Chondrocyte (in vitro differentiated cells): ENCODE measurements around the gene MIB2. TPM values are rescaled to one million over a fixed set of nuclear protein-coding genes. Genes with fewer than 3 reads are reported as not detected.
A peak's percentile ranks its signal among the peaks of the same experiment; 100 is the strongest.
"Not testable (repeated sequence)": the region's sequence is repeated elsewhere in the genome, so short reads cannot be mapped to it uniquely, and the experiment has no call there.

Source experiments
- DNase-seq: peaks from one replicate; pipeline ENCODE4 v3.0.0; 2021; ENCODE audit warnings: mixed read lengths, low spot score
- H3K27ac Mint-ChIP-seq: one replicate; pipeline ENCODE4 v1.8.0; 2021; ENCODE audit warnings: mild to moderate bottlenecking, moderate library complexity, mixed read lengths; ENCODE audit not compliant: unreplicated experiment
- H3K27me3 Mint-ChIP-seq: 2 replicates; pipeline ENCODE4 v1.8.0; 2021; ENCODE audit warnings: low read depth, mixed read lengths
- H3K36me3 Mint-ChIP-seq: 2 replicates; pipeline ENCODE4 v1.8.0; 2021; ENCODE audit warnings: low read depth, mixed read lengths
- H3K4me1 Mint-ChIP-seq: 2 replicates; pipeline ENCODE4 v1.8.0; 2021; ENCODE audit warnings: low read depth, mild to moderate bottlenecking, mixed read lengths
- H3K4me3 Mint-ChIP-seq: one replicate; pipeline ENCODE4 v1.8.0; 2021; ENCODE audit warnings: mild to moderate bottlenecking, moderate library complexity, mixed read lengths; ENCODE audit not compliant: unreplicated experiment
- H3K9me3 Mint-ChIP-seq: 2 replicates; pipeline ENCODE4 v1.8.0; 2021; ENCODE audit warnings: low read depth, mixed read lengths
- CTCF ChIP-seq: fragments of 200-600 bp; sonication (generic); IDR thresholded peaks from 2 replicates; pipeline ENCODE4 v1.5.0; 2021; ENCODE audit warnings: antibody characterized with exemption, mild to moderate bottlenecking, moderate library complexity
- total RNA-seq: library from RNA; stranded (reverse); gene quantifications from 3 replicates; pipeline ENCODE4 v1.2.1, GENCODE V29; 2021

Gene MIB2
- total RNA-seq, 1 donor from 2014 or later, result 73.8 TPM

GRCh38 chr1:1637479-1637875 is 22.2 kb downstream of the MIB2 start:
- H3K27ac Mint-ChIP-seq, H3K27me3 Mint-ChIP-seq, H3K4me1 Mint-ChIP-seq, H3K4me3 Mint-ChIP-seq, H3K9me3 Mint-ChIP-seq, H3K36me3 Mint-ChIP-seq: not testable (repeated sequence)
- peak; percentile 56 for DNase-seq

GRCh38 chr1:1638528-1638927 is 23.2 kb downstream of the MIB2 start:
- H3K4me3 Mint-ChIP-seq, H3K27ac Mint-ChIP-seq, H3K4me1 Mint-ChIP-seq, H3K27me3 Mint-ChIP-seq, H3K36me3 Mint-ChIP-seq, H3K9me3 Mint-ChIP-seq: not testable (repeated sequence)
- peak; percentile 62 for DNase-seq

- H3K36me3 Mint-ChIP-seq, H3K27ac Mint-ChIP-seq, H3K27me3 Mint-ChIP-seq, H3K9me3 Mint-ChIP-seq, H3K4me3 Mint-ChIP-seq, H3K4me1 Mint-ChIP-seq: not testable (repeated sequence)
- DNase-seq, result peak; percentile 22
Measured at GRCh38 chr1:1639368-1639767, 24.1 kb downstream of the MIB2 start.

GRCh38 chr1:1640081-1640480 is 24.8 kb downstream of the MIB2 start:
- H3K4me3 Mint-ChIP-seq, H3K36me3 Mint-ChIP-seq, H3K4me1 Mint-ChIP-seq, H3K9me3 Mint-ChIP-seq, H3K27ac Mint-ChIP-seq, H3K27me3 Mint-ChIP-seq: not testable (repeated sequence)
- DNase-seq, result peak; percentile 72

GRCh38 chr1:1640711-1641461 is 25.6 kb downstream of the MIB2 start:
- H3K36me3 Mint-ChIP-seq, H3K4me1 Mint-ChIP-seq: not testable (repeated sequence)

GRCh38 chr1:1646326-1646725 is 31.0 kb downstream of the MIB2 start:
- H3K9me3 Mint-ChIP-seq, H3K4me3 Mint-ChIP-seq, H3K27ac Mint-ChIP-seq, H3K4me1 Mint-ChIP-seq, H3K27me3 Mint-ChIP-seq, DNase-seq: not testable (repeated sequence)
- peaks cover 26% of the 10 kb centered on the region for H3K36me3 Mint-ChIP-seq

More at GRCh38 chr1:1640711-1641461, 25.6 kb downstream of the MIB2 start:
- H3K9me3 Mint-ChIP-seq, H3K27ac Mint-ChIP-seq, H3K27me3 Mint-ChIP-seq, H3K4me3 Mint-ChIP-seq: not testable (repeated sequence)
- peak; percentile 53 for DNase-seq

GRCh38 chr1:1647567-1648241 is 32.4 kb downstream of the MIB2 start:
- H3K36me3 Mint-ChIP-seq, result peaks cover 35% of the 10 kb centered on the region
- DNase-seq, result peak; percentile 50
- H3K4me3 Mint-ChIP-seq, H3K4me1 Mint-ChIP-seq, H3K27ac Mint-ChIP-seq, H3K9me3 Mint-ChIP-seq, H3K27me3 Mint-ChIP-seq: not testable (repeated sequence)

GRCh38 chr1:1648265-1648664 is 33.0 kb downstream of the MIB2 start:
- H3K27me3 Mint-ChIP-seq, H3K4me3 Mint-ChIP-seq, H3K9me3 Mint-ChIP-seq, H3K27ac Mint-ChIP-seq, H3K4me1 Mint-ChIP-seq: not testable (repeated sequence)
- peak; percentile 60 for DNase-seq
- peaks cover 36% of the 10 kb centered on the region for H3K36me3 Mint-ChIP-seq

GRCh38 chr1:1658583-1659549 is 43.6 kb downstream of the MIB2 start, which contains the start of gene CDK11B:
CDK11B (minus strand) TSS chr1:1659004; CDS start chr1:1657485, 1,519 bp downstream.
- peak; percentile 95 for DNase-seq
- Mint-ChIP-seq H3K27ac (peak within 1 kb of the TSS; percentile 100), H3K4me3 (peak within 1 kb of the TSS; percentile 87)
- H3K36me3 Mint-ChIP-seq, H3K9me3 Mint-ChIP-seq, H3K27me3 Mint-ChIP-seq, H3K4me1 Mint-ChIP-seq: not testable (repeated sequence)
- TF ChIP-seq CTCF, result peak; percentile 65

GRCh38 chr1:1662392-1662791 is 47.1 kb downstream of the MIB2 start:
- not testable (repeated sequence) for H3K36me3 Mint-ChIP-seq, DNase-seq, H3K27me3 Mint-ChIP-seq, H3K4me3 Mint-ChIP-seq, H3K9me3 Mint-ChIP-seq, H3K27ac Mint-ChIP-seq, H3K4me1 Mint-ChIP-seq

GRCh38 chr1:1662830-1663560 is 47.7 kb downstream of the MIB2 start:
- H3K27me3 Mint-ChIP-seq, H3K4me1 Mint-ChIP-seq, H3K36me3 Mint-ChIP-seq, H3K4me3 Mint-ChIP-seq, H3K9me3 Mint-ChIP-seq: not testable (repeated sequence)
- peak; percentile 57 for DNase-seq
- peak overlapping the region; percentile 54 for H3K27ac Mint-ChIP-seq
